Nasal cavity respiratory epithelium epithelial cell of viscerocranial mucosa (primary cell): ENCODE measurements around the gene ANP32E. TPM values are rescaled to one million over a fixed set of nuclear protein-coding genes. Genes with fewer than 3 reads are reported as not detected.

ENCODE experiments used
- total RNA-seq: library from RNA; depleted of rRNA; stranded (reverse); fragments of >200 nt; gene quantifications from 2 replicates; pipeline ENCODE4 v1.2.3, GENCODE V29; 2014

Gene ANP32E
- 15.7 and 16.2 TPM in 2 replicates for total RNA-seq

GRCh38 chr1:150235852-150236613 lies at the start of gene ANP32E:
Gene ANP32E (minus strand): TSS chr1:150236112. CDS start chr1:150235786, 326 bp downstream.

DNA sequence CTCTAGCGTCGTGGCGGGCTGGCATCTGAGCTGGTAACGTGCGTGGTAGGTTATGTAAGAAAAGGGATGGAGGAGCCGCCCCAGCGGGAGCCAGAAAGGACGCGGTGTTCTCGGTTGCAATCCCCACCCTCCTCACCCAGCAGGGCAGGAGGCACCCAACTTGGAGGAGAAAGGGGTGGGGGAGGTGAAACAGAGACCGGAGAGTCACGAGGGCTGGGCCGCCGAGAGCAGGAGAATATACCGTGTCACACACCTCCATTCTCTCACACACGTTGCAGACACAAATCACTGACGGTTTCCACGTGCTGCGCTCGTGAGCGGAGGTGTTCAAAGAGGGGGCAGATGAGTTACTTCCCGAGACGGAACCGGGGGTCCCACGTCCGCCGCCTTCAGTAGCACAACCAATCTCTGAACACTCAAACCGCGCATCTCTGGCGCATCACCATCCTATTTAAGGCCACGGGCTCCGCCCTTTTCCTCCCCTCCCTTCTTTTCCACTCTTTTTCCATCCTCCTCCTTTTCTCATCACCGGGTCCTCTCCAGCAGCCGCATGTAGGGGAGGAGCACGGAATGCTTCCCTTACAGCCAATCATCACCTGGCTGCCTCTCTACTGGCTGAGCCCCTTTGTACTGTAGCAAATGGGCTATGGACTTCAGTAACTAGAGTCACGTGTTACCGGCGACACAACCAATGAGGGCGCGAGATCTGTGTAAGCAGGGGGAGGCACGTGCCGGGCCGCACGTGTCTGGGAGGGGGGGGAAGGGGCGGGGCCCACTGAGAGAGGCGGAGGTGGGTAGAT lies 46.0 kb upstream of the ANP32E start, which contains the start of gene CIART:
Gene CIART, plus strand, starts transcription at position 797 of the 800 bp plus-strand sequence. CDS start 714 bp downstream, outside the sequence.

GRCh38 chr1:150268705-150269403 lies 32.9 kb upstream of the ANP32E start, which contains the start of gene APH1A:
Gene APH1A (minus strand): TSS chr1:150269016. CDS start chr1:150268810, 206 bp downstream.

DNA sequence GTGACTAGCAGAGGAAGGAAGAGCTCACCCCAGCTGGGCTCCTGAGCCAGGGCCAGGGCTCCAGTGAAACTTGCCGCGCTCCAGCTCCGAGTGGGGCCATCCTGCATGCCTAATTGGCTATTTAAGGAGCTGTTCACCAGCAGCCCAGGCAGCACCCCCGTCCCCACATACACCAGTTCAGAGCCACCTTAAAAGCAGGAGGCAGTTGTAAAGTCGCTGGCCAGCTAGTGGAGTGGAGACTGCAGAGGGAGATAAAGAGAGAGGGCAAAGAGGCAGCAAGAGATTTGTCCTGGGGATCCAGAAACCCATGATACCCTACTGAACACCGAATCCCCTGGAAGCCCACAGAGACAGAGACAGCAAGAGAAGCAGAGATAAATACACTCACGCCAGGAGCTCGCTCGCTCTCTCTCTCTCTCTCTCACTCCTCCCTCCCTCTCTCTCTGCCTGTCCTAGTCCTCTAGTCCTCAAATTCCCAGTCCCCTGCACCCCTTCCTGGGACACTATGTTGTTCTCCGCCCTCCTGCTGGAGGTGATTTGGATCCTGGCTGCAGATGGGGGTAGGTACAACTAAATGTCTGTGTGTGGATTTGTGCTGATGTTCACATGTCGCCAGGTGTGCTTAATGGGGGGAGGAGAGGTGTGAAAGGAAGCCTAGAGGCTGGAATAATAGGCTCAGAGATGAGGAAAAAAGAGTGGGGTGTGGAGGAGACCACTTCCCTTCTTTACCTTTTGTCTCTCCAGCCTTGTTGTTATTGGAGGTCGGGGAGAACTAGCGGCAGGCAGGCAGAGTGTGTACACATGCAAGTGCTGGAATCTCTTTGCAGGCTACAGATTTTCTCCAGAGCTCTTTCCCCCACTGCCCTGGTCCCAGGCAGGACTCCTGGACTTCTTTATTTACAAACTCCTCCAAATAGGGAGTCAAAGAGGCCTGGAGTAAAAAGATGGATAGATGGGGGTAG lies 22.0 kb upstream of the ANP32E start, which contains the start of gene CA14:
Gene CA14, plus strand, starts transcription at position 151 of the 962 bp plus-strand sequence. Its CDS starts 355 bp downstream, at position 506.

Other genes starting within 250 kb of the ANP32E start
- gene OTUD7B, start 225.4 kb downstream of the ANP32E start, total RNA-seq = 19.5 and 24.9 TPM in 2 replicates
- 22.2 and 32.2 TPM in 2 replicates for gene VPS45, start 168.3 kb downstream of the ANP32E start, total RNA-seq
- gene PLEKHO1, start 86.2 kb downstream of the ANP32E start, total RNA-seq = 5.8 and 6.0 TPM in 2 replicates
- not detected in 2 replicates for gene CA14, start 21.7 kb upstream of the ANP32E start, total RNA-seq
- 107 and 132 TPM in 2 replicates for gene APH1A, start 32.9 kb upstream of the ANP32E start, total RNA-seq
- gene C1orf54, start 36.7 kb upstream of the ANP32E start, total RNA-seq = 0.68 and 0.85 TPM in 2 replicates
- 2.7 and 4.8 TPM in 2 replicates for gene CIART, start 46.4 kb upstream of the ANP32E start, total RNA-seq
- gene MRPS21, start 57.7 kb upstream of the ANP32E start, total RNA-seq = 29.0 and 37.6 TPM in 2 replicates
- gene PRPF3, start 85.4 kb upstream of the ANP32E start, total RNA-seq = 27.3 and 35.5 TPM in 2 replicates
- 7.5 and 12.9 TPM in 2 replicates for gene RPRD2, start 128.0 kb upstream of the ANP32E start, total RNA-seq